Femur (tissue), 1 donor: ENCODE measurements around the gene SPART.
"Not testable (repeated sequence)": the region's sequence is repeated elsewhere in the genome, so short reads cannot be mapped to it uniquely, and the experiment has no call there.

ENCODE experiments used
- DNase-seq: peaks from one replicate; pipeline ENCODE4 v3.0.0-alpha.2; 2017

SPART gene

DNA sequence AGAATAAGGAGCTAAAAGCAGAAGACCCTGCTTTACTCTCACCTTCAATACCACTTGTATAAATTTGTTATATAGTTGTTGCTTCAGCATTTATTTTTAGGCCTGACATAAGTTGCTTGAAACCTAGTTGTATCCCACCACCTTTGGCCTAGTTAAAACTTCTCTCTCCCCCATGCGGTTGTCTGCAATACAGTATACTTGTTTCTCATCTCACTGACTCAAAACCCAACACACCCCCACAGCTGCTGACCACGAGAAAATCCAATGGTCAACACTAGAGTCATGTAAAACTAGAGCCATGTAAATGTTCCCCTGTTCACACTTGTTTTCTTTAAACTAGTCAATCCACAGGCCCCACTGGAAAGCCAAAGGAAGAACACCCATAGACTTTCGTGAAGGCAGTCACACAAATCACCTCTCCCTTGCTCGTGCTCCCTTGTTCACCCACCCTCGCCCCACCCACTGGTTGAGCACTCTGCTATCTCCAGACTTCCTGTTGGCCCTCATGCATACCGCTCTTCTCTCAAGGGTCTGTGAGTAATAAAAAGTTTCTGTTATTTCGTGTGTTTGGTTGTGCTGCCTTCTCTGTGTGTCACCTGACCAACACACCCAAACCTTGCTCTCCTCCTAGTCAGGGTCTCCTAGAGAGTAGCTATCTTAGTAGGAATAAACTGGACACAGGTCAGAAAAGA lies 35.6 kb downstream of the SPART start:
- no peak for DNase-seq

DNA sequence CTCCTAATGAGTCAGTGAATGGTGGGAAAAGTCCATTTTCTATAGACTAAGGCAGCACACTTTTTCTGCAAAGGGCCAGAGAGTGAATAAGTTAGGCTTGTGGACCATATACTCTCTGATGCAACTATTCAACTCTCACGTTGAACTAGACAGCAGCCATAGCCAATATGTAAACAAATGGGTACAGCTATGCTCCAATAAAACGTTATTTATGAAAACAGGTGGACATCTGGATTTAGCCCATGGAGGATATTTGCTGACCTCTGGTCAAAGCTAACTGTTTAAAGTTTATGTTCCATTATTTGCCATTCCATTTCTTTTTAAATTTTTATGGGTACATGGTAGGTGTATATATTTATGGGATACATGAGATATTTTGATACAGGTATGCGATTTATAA lies 43.9 kb downstream of the SPART start:
- DNase-seq = no peak

DNA sequence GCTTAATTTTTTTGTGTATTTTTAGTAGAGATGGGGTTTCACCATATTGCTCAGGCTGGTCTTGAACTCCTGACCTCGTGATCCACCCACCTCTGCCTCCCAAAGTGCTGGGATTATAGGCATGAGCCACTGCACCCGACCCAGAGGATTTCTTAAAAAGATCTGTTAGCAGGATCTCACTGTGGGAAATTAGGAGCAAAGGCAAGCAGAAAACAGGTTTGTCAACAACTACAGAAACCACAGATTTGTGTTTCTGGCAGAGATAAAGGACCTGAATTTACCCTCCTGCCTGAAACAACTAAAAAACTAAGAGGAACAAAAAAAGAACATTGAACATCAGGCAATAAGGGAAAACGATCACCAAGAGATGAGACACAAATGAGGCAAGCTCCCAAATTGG lies 46.7 kb downstream of the SPART start:
- not testable (repeated sequence) for DNase-seq

DNA sequence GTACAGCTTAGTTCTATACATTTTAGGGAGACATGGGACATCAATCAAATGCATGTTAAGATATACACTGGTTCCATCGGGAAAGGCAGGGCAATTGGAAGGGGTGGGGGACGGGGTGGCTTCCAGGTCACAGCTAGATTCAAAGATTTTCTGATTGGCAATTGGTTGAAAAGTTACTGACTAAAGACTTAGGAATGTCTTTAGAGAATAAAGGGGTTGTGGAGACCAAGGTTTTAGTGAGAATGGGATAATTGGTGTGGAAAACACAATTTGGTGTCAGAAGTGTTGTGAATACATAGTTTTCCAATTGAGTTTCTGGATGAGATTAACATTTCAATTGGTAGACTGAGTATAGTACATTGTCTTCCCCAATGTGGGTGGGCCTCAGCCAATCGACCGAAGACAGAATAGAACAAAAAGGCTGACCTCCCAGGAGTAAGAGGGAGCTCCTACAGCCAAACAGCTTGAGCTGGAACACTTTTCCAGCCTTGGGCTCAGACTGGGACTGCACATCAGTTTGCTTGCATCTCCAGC lies 47.6 kb downstream of the SPART start:
- DNase-seq = peak; percentile 30

DNA sequence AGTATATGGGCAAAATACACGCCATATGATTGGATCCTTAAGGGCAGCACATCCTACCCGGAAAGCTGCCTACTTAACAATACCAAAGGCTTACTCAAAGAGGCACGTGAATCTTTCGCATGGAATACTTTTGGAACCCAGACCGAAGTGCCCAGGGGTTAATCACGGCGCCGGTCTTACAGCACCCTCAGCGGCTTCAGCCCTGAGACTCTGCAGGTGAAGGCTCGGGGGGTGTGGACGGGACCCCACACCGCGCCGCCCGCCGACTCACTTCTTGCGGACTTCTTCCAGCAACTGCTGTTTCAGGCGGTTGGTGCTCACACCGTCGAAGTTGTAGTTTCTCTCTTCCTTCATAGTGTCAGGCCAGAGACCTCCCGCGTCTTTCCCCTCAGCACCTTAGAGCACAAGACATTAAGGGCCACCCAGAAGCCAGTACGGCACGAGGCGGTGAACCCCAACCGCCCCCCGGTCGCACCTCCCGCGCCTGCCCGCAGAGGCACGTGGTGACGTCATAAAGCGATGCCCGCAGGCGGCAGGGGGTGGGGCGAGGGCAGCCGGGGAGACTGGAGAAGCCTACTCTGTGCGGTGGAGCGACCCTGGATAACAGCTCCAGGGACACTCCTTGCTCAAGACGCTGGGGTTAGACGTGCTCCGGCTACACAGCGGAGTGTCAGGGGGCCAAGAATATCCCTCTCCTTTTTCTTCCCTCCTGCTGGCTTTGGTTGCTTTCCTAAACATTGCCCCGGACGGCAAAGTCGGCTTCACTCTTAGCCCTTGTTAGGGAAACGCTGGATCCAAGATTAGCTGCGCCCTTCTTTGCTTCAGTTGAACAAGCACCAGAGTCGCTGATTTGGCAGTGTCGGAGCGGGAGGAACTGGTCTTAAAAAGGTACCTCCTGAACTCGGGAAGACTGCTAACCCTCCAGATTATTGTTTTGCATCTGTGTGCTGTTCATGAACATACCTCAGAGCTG lies 48.5 kb downstream of the SPART start, which contains the start of gene CCDC169:
Gene CCDC169 (minus strand): TSS at position 449 of the 973 bp plus-strand sequence. CDS start 95 bp downstream, at position 354.
- peak; percentile 83 for DNase-seq

DNA sequence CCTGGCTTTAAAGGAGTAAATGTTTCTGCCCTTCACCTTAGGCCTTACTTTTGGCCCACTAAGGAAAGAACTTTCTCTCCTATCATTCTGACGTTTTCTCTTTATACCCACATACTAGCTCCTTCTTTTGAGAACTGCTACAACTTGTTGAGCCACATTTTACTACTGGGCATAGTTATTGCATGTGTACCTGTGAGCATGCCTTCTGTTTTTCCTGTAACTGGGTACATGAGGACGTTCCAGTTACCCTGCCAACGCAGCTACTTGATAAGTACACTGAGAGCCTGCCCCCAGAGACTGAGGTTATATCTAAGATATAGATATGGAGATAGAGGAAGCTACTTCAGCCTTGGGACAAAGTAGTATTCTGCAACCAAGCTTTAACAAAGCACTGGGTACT lies 52.1 kb downstream of the SPART start:
- DNase-seq = no peak

DNA sequence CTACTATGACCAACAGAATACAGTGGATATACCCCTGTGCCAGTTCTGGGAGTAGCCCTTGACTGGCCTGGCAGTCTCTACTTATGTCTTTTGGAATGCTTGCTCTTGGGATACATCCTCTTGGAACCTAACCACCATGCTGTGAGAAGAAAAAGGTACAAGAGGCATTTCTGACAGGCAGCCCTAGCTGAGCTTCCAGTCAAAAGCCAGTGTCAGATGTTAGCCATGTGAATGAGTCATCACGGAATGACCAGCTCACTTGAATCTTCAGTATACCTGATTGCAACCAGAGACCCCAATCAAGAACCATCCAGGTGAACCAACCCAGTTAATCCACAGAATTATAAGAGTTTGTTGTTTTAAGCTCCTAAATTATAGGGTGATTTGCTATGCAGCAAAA lies 52.7 kb downstream of the SPART start:
- no peak for DNase-seq

DNA sequence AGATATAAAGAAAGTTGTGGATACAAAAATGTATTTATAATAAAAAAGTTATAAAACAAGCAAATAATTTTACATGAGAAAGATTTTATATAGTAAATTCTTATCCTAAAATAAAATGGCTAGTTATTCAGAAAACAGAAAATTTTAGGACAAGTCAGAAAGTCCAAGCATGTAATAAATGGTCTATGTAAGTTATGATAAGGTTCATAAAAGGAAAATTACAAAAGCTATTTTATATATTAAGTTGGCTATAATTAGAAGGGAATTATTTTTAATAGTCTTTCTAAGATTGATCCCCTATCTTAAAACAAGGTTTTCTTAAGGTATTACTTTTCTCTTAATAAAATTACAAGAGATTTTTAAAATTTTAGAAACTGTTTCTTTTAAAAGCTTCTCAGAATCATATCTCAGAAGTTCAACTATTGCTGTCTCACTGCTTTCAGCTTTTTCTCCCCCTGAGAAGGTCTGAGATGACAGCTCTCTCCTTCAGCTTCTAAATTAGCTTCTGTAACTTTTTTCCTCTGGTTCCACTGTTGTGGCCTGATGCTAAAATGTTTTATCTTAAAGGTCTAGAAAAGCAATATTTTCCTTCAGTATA lies 57.3 kb downstream of the SPART start:
- DNase-seq = no peak

DNA sequence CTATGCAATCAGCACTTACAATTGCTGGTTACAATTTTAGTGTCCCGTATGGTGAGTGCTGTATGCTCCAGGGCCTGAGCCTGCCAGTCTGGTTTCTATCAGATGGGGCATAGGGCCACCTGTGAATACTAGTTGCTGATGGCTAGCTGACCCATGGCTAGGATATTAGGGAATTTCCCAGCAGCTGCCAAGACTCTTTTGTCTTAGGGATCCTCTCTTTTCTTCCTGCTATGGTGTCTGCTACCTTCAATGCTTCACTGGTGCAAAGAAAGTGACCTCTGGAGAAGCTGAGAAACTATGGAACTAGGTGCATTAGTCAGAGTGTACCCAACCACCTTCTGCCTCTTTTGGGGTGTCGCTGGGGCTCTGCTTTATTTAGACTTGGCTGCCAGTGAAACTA lies 60.2 kb downstream of the SPART start:
- no peak for DNase-seq

DNA sequence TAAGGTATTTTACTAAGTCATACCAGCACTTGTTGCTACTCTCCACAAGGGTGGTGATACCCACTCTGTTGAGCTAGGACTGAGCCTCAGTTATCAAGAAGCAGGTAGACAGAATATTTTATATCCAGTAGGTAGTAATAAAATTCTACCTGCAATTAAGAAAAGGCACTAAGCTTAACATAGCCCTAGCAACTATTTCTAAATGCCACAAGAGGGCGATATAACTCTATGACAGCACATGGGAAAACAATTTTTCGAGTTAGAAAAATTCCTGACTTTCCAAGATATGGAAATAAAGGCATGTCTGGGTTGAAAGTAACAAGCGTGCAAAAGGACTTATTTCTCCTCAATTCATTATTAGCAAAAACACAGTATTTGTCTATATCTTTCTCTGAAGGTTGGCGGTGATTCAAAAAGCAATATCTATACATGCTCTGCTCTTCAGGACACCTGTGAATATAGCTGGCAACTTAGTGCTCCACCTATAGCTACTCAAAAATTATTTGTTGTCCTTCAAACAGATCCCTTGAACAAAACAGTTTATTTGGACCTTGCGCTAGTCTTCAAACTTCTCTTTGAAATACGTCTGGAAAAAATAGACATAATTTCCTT lies 63.3 kb downstream of the SPART start:
- DNase-seq = no peak

DNA sequence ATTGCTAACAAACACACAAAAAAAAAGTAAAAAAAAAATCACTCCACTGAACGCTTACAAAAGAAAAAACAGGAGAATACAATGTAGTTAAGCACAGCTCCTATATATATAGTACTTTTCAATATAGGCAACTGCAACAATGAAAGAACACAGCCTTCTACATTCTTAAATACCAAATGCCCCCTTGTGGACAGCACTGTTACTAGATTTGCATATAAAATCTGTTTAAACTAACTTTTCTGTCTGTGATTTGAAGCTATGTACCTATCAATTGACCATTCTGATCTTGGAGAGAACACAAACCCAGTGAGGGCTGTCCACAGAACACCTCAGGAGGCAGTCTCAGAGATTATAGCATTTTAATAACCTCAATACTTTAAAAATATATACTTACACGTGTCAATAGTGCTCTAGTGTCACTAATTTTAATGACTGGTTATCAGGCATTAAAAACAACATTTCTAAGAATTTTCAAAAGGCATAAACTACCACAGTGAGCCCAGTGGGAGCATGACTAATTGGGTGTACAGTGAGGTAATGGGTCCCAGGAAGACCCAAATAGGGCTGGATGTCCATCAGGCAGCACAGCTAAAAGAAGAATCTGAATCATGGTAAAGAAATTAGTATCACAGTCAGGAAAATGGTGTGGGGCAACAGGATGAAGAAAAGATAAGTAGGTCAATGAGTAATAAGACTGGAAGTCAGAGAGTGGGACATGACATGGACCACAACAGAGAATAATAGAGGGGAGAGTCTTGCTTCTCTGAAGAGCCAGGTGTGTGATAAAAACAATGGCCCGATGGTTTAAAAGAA lies 70.8 kb downstream of the SPART start:
- no peak for DNase-seq

DNA sequence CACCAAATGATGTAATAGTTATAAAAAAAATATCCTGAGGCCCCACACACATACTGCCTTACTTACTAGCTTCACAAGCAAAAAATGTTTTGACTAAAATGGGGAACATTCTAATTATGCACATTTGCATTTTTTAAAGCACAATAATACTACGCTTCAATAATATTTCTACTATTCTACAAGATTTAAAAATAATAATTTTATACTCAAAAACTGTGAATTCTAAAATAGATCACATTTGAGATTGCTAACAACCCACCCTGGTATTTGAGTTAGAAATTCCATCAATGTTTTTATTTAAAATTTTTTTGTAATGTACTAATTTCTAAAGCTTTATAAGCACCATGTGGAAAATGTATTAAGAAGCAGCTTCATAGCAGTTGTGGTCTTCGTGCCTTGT lies 72.8 kb downstream of the SPART start:
- DNase-seq = no peak

DNA sequence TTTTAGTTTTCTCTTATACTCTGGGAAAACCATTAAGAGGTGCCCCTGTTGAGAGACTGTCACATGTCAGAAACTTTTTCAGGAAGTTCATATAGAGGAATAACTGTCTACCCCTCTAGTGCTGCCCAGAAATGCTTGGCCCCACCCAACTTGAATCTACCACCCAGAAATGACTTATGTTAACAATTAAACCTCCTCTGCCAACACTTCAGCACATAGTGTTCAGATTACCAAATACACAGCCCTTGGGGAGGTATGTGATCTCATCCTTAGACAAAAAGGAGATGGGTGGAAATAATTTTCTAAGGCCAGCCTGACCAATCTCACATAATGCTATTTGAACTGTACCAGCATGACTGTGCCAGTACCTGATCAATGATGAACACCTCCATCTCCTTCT lies 84.2 kb downstream of the SPART start:
- DNase-seq = no peak

DNA sequence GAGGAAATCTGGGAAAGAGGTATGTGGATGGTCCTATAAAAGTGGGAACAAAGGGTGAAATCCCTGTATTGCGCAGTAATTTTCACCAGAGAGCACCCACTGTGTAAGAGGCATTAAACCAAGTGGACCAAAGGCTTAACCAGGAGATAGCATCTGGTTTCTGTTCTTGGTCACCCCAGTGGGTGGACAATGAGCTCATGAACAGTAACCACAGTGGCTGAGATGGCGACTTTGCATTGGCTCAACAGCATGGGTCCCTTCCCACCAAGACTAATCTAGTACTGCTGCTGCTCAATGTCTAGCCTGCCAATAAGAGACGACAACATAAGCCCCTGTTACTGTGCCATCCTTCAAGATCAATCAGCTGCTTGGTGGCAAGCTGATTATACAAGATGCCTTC lies 85.2 kb downstream of the SPART start:
- no peak for DNase-seq

DNA sequence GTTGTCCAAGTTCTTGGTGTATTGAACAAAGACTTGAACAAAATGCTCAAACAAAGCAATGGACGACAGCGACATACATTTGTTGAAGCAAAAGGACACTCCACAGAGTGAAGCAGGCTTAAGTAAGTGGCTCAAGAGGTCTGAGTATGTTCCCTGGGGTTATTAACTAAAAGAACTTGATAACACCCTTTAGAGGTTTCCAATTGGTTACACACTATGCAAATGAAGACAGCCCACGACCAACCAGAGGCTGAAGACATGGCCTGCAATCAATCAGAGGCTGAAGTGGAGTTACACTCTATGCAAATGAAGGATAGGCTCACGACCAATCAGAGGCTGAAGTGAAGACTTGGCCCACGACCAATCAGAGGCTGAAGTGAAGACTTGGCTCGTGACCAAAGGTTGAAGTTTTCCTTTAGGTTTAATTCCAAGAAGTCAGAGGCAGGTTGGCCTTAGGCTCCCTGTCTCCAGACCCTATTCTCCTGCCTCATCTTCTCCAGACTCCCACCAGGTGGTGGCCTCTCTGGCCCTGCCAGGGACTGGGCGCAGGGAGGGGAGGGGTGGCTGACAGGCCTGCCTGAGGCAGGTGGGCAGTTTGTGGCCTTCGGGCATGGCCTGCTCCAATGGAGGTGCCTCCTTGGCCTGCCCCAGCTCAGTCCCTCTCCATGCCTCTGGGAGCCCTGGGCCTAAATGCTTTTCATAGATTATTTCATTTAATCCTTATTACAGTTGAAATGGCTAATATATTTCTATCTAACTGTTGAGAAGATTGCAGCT lies 86.6 kb downstream of the SPART start:
- DNase-seq = no peak

DNA sequence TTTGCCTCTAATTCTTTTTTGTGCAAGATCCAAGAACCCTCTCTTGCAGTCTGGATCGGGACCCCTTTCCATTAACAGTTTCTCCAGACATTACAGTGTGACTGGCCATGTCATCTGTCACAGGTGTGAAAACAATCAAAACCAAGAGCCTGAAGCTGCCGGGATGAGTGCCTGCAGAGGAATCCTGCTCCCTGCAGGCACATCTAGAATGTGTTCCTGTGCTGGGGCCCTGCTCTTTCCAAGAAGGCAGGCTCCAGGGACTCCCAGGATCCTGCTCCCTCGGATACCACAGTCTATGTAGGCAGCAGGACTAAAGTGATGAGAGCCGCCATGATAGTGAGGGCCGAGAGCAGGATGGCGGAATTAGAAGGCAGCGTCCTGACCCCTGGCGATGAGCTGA lies 87.4 kb downstream of the SPART start:
- no peak for DNase-seq
